Left lung (tissue), 10 donors: Measurements from ENCODE around the gene ANO2. TPM values are rescaled to one million over a fixed set of nuclear protein-coding genes. Genes with fewer than 3 reads are reported as not detected.

Experiments
- ATAC-seq: fragments of 200-7000 bp; cut with Tn5 transposase; one replicate; pipeline ENCODE4 v1.9.1; 2020; ENCODE audit warnings: moderate library complexity
- DNase-seq, 4 donors: peaks; one replicate each; pipeline ENCODE4 v3.0.0-alpha.2; 2013 to 2020
- H3K27ac ChIP-seq, 2 donors: fragments of 200-600 bp; sonication (generic) in 1 of 2; one replicate each; pipeline versions ENCODE4 v1.5.0 to v1.8.0; 2020 to 2021
- H3K27me3 ChIP-seq, 2 donors: fragments of 200-600 bp; sonication (generic) in 1 of 2; one replicate each; pipeline versions ENCODE4 v1.5.0 to v1.8.0; 2020 to 2021
- H3K36me3 ChIP-seq, 2 donors: fragments of 200-600 bp; sonication (generic) in 1 of 2; one replicate each; pipeline versions ENCODE4 v1.5.0 to v1.8.0; 2020 to 2021
- H3K4me1 ChIP-seq, 2 donors: fragments of 200-600 bp; one replicate each; pipeline ENCODE4 v1.8.0; 2021
- H3K4me3 ChIP-seq, 2 donors: fragments of 200-600 bp; sonication (generic) in 1 of 2; one replicate each; pipeline versions ENCODE4 v1.5.0 to v1.8.0; 2020 to 2021; ENCODE audit warnings: mild to moderate bottlenecking in 1 of 2
- H3K9me3 ChIP-seq, 2 donors: fragments of 200-600 bp; sonication (generic) in 1 of 2; one replicate each; pipeline versions ENCODE4 v1.5.0 to v1.8.0; 2020 to 2021
- CTCF ChIP-seq, 2 donors: fragments of 200-600 bp; sonication (generic) in 1 of 2; IDR thresholded peaks; one replicate each; pipeline versions ENCODE4 v1.5.0 to v1.8.0; 2021; ENCODE audit warnings: antibody characterized with exemption in 2 of 2
- intact Hi-C, 2 donors: fragments of 100-400 bp; cut with DNase I; formaldehyde crosslinking; loops; one replicate each; pipeline versions ENCODE4 v1.11.2 to v1.14.2; 2022
- polyA plus RNA-seq, 6 donors: library from polyadenylated mRNA; unstranded; fragments of 120-200 nt; gene quantifications; one replicate each; pipeline ENCODE4 v1.2.1, GENCODE V29; 2013; ENCODE audit not compliant: insufficient read length in 6 of 6
- total RNA-seq, 2 donors: library from RNA; stranded (reverse); fragmentation: NEBNext Ultra II Directional; extraction: Animal tissue kit (Norgen Biotek cat#: 25700); gene quantifications; one replicate each; pipeline ENCODE4 v1.2.1, GENCODE V29; 2021
- donor health status: DM: no; HTN: yes; CAD: no.
- donor health status: DM: no; HTN: no; CAD: no.

ANO2 gene
- total and polyA plus RNA-seq, 8 donors, result 3.4 to 10.5 (median 6.1) TPM

GRCh38 chr12:5593998-5594397 lies 351.1 kb downstream of the ANO2 start:
- TF ChIP-seq CTCF (IDR thresholded peaks at IDR 0.05), result no peak
- no peak overlapping the region for H3K27ac ChIP-seq
- no peak for DNase-seq
- intact Hi-C loops, result no loop called here
- H3K36me3 ChIP-seq, result no peaks in the 10 kb centered on the region
- no peaks in the 10 kb centered on the region for H3K27me3 ChIP-seq
- no peaks in the 10 kb centered on the region for H3K9me3 ChIP-seq
- H3K4me3 ChIP-seq, result no peak overlapping the region
- no peaks in the 10 kb centered on the region for H3K4me1 ChIP-seq
- ATAC-seq, result no peak

- H3K4me1 ChIP-seq, result no peaks in the 10 kb centered on the region
- no peaks in the 10 kb centered on the region for H3K36me3 ChIP-seq
- intact Hi-C loops, result no loop called here
- TF ChIP-seq CTCF (IDR thresholded peaks at IDR 0.05), result no peak
- ATAC-seq, result no peak
- no peaks in the 10 kb centered on the region for H3K27me3 ChIP-seq
- H3K9me3 ChIP-seq, result no peaks in the 10 kb centered on the region
- no peak overlapping the region for H3K27ac ChIP-seq
- no peak for DNase-seq
- no peak overlapping the region for H3K4me3 ChIP-seq
These were observed 352.0 kb downstream of the ANO2 start for GRCh38 chr12:5593086-5593485.

GRCh38 chr12:5592310-5592709 lies 352.7 kb downstream of the ANO2 start:
- no peaks in the 10 kb centered on the region for H3K4me1 ChIP-seq

GRCh38 chr12:5590316-5590715 lies 354.7 kb downstream of the ANO2 start:
- no peaks in the 10 kb centered on the region for H3K9me3 ChIP-seq
- ATAC-seq, result no peak
- no peaks in the 10 kb centered on the region for H3K4me1 ChIP-seq
- intact Hi-C loops, result no loop called here
- H3K36me3 ChIP-seq, result no peaks in the 10 kb centered on the region
- H3K27ac ChIP-seq, result no peak overlapping the region
- H3K4me3 ChIP-seq, result no peak overlapping the region
- no peak for DNase-seq
- H3K27me3 ChIP-seq, result no peaks in the 10 kb centered on the region
- no peak for TF ChIP-seq CTCF (IDR thresholded peaks at IDR 0.05)

More at GRCh38 chr12:5592310-5592709, 352.7 kb downstream of the ANO2 start:
- DNase-seq, result no peak
- intact Hi-C loops, result no loop called here
- TF ChIP-seq CTCF (IDR thresholded peaks at IDR 0.05), result no peak
- no peak for ATAC-seq
- no peaks in the 10 kb centered on the region for H3K9me3 ChIP-seq
- H3K4me3 ChIP-seq, result no peak overlapping the region
- H3K36me3 ChIP-seq, result no peaks in the 10 kb centered on the region
- no peak overlapping the region for H3K27ac ChIP-seq
- no peaks in the 10 kb centered on the region for H3K27me3 ChIP-seq

- no peaks in the 10 kb centered on the region for H3K4me1 ChIP-seq
- H3K36me3 ChIP-seq, result no peaks in the 10 kb centered on the region
- DNase-seq, result no peak
These were observed 356.0 kb downstream of the ANO2 start for GRCh38 chr12:5589054-5589453.

More at GRCh38 chr12:5589054-5589453, 356.0 kb downstream of the ANO2 start:
- Histone ChIP-seq H3K27ac (no peak overlapping the region), H3K27me3 (no peaks in the 10 kb centered on the region), H3K4me3 (no peak overlapping the region), H3K9me3 (no peaks in the 10 kb centered on the region)
- TF ChIP-seq CTCF (IDR thresholded peaks at IDR 0.05), result no peak
- intact Hi-C loops, result no loop called here
- no peak for ATAC-seq
